Vagina (tissue), 2 donors: Measurements from ENCODE around the gene AASDH. TPM values are rescaled to one million over a fixed set of nuclear protein-coding genes. Genes with fewer than 3 reads are reported as not detected.
"Not testable (repeated sequence)": the region's sequence is repeated elsewhere in the genome, so short reads cannot be mapped to it uniquely, and the experiment has no call there.

Experiments
- DNase-seq, 2 donors: peaks; one replicate each; pipeline ENCODE4 v3.0.0-alpha.2; 2017; ENCODE audit errors: extremely low spot score in 2 of 2
- H3K27ac ChIP-seq: fragments of 200-600 bp; sonication (generic); one replicate; pipeline ENCODE4 v1.5.1; 2019
- H3K27me3 ChIP-seq: fragments of 200-600 bp; sonication (generic); one replicate; pipeline ENCODE4 v1.5.1; 2019
- H3K36me3 ChIP-seq, 2 donors: fragments of 200-600 bp; sonication (generic); one replicate each; pipeline ENCODE4 v1.5.1; 2017 to 2019
- H3K4me1 ChIP-seq: fragments of 200-600 bp; sonication (generic); one replicate; pipeline ENCODE4 v1.5.1; 2019
- H3K4me3 ChIP-seq, 2 donors: fragments of 200-600 bp; sonication (generic); 1 replicate in 1 of 2; 2 replicates in 1 of 2; pipeline ENCODE4 v1.5.1; 2016 to 2019
- H3K9me3 ChIP-seq: fragments of 200-600 bp; sonication (generic); one replicate; pipeline ENCODE4 v1.5.1; 2019
- POLR2A ChIP-seq, 2 donors: fragments of 450-650 bp; IDR thresholded peaks; one replicate each; pipeline ENCODE4 v1.6.1; 2017; ENCODE audit warnings: antibody characterized with exemption in 2 of 2, mild to moderate bottlenecking in 2 of 2, moderate library complexity in 2 of 2
- POLR2AphosphoS5 ChIP-seq, 2 donors: sonication (generic); formaldehyde crosslinking; IDR thresholded peaks; one replicate each; pipeline ENCODE4 v1.9.0; 2017; ENCODE audit warnings: antibody characterized with exemption in 2 of 2, mild to moderate bottlenecking in 2 of 2, low read depth in 1 of 2; ENCODE audit not compliant: insufficient read depth in 1 of 2
- intact Hi-C: fragments of 100-400 bp; cut with DNase I; formaldehyde crosslinking; loops from one replicate; pipeline ENCODE4 v1.15.1; 2023
- total RNA-seq: library from RNA; depleted of rRNA; stranded (reverse); fragments of >200 nt; gene quantifications from one replicate; pipeline ENCODE4 v1.2.3, GENCODE V29; 2016
- TF ChIP-seq, protein P1 (sequence below), 3 experiments: fragments of 450-650 bp in 2 of 3; fragments of 200-600 bp in 1 of 3; sonication (generic) in 1 of 3; IDR thresholded peaks; one replicate each; pipeline ENCODE4 v1.5.1; 2017 to 2019; ENCODE audit warnings: antibody characterized with exemption in 3 of 3, mild to moderate bottlenecking in 2 of 3, moderate library complexity in 2 of 3

The AASDH gene
- total RNA-seq, 1 donor from 2014 or later, result 6.6 TPM

DNA sequence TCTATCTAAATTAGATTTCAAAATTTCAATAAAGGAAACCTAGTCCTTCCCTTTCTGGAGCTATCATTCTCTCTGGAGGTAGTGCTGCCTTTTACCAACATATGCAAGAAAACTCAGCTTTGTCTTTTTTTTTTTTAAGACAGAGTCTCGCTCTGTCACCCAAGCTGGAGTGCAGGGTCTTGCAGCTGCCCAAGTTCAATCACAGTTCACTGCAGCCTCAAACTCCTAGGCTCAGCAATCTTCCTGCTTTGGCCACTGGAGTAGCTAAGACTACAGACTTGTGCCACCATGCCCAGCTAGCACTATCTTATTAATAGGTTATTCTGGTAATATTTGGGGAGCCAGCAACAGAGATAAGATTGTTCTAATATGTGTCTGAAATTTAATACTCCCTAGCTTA is 12.3 kb downstream of the AASDH start:
- no peak overlapping the region for H3K4me3 ChIP-seq
- no peak overlapping the region for H3K27ac ChIP-seq
- intact Hi-C loops, result no loop called here
- no peaks in the 10 kb centered on the region for H3K36me3 ChIP-seq
- H3K27me3 ChIP-seq, result no peaks in the 10 kb centered on the region
- DNase-seq, result no peak
- H3K9me3 ChIP-seq, result no peaks in the 10 kb centered on the region
- no peaks in the 10 kb centered on the region for H3K4me1 ChIP-seq
- TF ChIP-seq, protein P1, sequence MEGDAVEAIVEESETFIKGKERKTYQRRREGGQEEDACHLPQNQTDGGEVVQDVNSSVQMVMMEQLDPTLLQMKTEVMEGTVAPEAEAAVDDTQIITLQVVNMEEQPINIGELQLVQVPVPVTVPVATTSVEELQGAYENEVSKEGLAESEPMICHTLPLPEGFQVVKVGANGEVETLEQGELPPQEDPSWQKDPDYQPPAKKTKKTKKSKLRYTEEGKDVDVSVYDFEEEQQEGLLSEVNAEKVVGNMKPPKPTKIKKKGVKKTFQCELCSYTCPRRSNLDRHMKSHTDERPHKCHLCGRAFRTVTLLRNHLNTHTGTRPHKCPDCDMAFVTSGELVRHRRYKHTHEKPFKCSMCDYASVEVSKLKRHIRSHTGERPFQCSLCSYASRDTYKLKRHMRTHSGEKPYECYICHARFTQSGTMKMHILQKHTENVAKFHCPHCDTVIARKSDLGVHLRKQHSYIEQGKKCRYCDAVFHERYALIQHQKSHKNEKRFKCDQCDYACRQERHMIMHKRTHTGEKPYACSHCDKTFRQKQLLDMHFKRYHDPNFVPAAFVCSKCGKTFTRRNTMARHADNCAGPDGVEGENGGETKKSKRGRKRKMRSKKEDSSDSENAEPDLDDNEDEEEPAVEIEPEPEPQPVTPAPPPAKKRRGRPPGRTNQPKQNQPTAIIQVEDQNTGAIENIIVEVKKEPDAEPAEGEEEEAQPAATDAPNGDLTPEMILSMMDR (IDR thresholded peaks at IDR 0.05), result no peak
- no peak for TF ChIP-seq POLR2A (IDR thresholded peaks at IDR 0.05)
- TF ChIP-seq POLR2AphosphoS5 (IDR thresholded peaks at IDR 0.05; ENCODE audit: insufficient read depth in 1 of 2, low read depth in 1 of 2), result no peak

DNA sequence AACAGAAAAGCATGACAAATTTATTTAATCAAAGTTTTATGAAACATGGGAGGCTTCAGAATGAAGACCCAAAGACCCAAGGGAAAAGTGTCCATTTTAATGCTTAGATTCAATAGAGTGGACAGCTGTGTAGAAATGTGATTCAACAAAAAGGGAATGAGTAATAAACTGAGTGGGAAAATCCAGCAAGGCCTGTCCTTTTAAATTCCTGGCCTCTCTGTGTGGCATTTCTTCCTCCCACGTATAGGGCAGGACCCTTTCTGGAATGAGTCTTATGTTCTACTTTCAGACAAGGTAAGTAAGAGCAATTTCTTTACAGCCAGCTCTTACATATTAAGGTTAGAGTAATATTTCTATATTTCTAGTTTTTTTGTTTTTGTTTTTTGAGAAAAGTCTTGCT is 14.5 kb downstream of the AASDH start:
- no peaks in the 10 kb centered on the region for H3K4me1 ChIP-seq
- intact Hi-C loops, result no loop called here
- H3K27me3 ChIP-seq, result no peaks in the 10 kb centered on the region
- no peak for DNase-seq
- no peaks in the 10 kb centered on the region for H3K36me3 ChIP-seq
- no peaks in the 10 kb centered on the region for H3K9me3 ChIP-seq
- no peak overlapping the region for H3K27ac ChIP-seq
- no peak overlapping the region for H3K4me3 ChIP-seq
- TF ChIP-seq, protein P1 (IDR thresholded peaks at IDR 0.05), result no peak
- TF ChIP-seq POLR2A (IDR thresholded peaks at IDR 0.05), result no peak
- TF ChIP-seq POLR2AphosphoS5 (IDR thresholded peaks at IDR 0.05; ENCODE audit: insufficient read depth in 1 of 2, low read depth in 1 of 2), result no peak

DNA sequence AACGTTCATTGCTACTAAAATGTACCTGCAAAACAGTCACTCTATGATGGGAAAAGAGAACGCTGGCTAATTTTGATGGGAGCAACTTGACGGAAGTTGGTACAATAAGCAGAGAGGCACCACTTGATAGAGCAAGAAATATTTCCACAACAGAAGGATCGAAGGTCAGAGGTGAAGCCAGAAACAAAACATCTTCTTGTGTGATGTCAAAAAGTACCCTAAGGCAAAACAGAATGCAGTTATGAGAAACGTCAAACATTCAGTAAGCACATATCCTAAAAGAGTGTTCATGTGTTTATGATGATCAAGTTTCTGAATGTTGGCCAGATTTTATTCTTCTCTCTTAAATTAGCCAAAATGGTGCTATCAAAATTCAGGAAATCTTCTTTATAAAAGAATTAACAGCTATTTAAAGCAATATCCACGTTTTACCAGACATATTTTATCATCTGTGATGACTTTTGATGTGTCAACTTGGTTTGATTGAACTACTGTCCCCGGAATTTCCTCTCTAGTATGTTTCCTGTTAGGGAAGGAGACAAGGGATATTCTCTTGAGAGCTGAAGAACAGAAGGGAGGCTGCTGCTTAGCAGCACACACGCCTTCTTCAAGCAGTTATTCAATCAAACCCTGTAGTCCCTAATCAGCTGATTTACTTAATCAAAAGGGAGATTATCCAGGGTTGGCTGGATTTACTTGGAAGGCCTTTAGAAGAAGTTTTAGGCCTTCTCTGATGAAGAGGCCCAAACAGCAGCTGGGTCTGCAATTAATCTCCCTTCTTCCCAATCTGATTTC is 15.7 kb downstream of the AASDH start:
- no peaks in the 10 kb centered on the region for H3K36me3 ChIP-seq
- TF ChIP-seq POLR2AphosphoS5 (IDR thresholded peaks at IDR 0.05; ENCODE audit: insufficient read depth in 1 of 2, low read depth in 1 of 2), result no peak
- TF ChIP-seq POLR2A (IDR thresholded peaks at IDR 0.05), result no peak
- TF ChIP-seq, protein P1 (IDR thresholded peaks at IDR 0.05), result no peak
- no peak for DNase-seq
- intact Hi-C loops, result no loop called here
- H3K9me3 ChIP-seq, result no peaks in the 10 kb centered on the region
- H3K27me3 ChIP-seq, result no peaks in the 10 kb centered on the region
- H3K27ac ChIP-seq, result no peak overlapping the region
- no peak overlapping the region for H3K4me3 ChIP-seq
- no peaks in the 10 kb centered on the region for H3K4me1 ChIP-seq

DNA sequence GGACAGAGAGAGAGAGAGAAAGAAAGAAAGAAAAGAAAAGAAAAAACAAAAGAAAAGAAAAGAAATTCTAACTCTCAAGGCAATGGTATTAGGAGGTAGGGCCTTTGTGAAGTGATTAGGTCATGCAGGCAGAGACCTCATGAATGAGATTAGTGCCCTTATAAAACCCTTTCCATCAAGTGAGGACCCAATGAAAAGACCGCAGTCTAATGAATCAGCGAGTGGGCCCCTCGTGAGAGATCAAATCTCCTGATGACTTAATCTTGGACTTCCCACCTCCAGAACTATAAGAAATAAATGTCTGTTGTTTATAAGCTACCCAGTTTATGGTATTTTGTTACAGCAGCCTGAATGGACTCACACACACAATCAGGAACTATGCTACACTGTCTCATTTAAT is 16.9 kb downstream of the AASDH start:
- Histone ChIP-seq H3K4me3 (no peak overlapping the region), H3K9me3 (no peaks in the 10 kb centered on the region), H3K4me1 (no peaks in the 10 kb centered on the region), H3K36me3 (no peaks in the 10 kb centered on the region), H3K27me3 (no peaks in the 10 kb centered on the region), H3K27ac (no peak overlapping the region)
- intact Hi-C loops, result no loop called here
- TF ChIP-seq POLR2A (IDR thresholded peaks at IDR 0.05) (no peak), POLR2AphosphoS5 (IDR thresholded peaks at IDR 0.05; ENCODE audit: insufficient read depth in 1 of 2, low read depth in 1 of 2) (no peak)
- TF ChIP-seq, protein P1 (IDR thresholded peaks at IDR 0.05), result no peak
- no peak for DNase-seq

DNA sequence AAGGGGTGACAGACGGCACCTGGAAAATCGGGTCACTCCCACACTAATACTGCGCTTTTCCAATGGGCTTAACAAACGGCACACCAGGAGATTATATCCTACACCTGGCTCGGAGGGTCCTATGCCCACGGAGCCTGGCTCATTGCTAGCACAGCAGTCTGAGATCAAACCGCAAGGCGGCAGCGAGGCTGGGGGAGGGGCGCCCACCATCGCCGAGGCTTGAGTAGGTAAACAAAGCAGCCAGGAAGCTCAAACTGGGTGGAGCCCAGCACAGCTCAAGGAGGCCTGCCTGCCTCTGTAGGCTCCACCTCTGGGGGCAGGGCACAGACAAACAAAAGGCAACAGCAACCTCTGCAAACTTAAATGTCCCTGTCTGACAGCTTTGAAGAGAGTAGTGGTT is 24.3 kb downstream of the AASDH start:
- DNase-seq, intact Hi-C loops, H3K27ac ChIP-seq, H3K4me3 ChIP-seq, H3K27me3 ChIP-seq, H3K36me3 ChIP-seq, H3K4me1 ChIP-seq, H3K9me3 ChIP-seq: not testable (repeated sequence)
